ENCODE data around the gene MRGPRD.

- TF ChIP-seq CTCF (IDR thresholded peaks at IDR 0.05), result no peak
- no peak for TF ChIP-seq MAX (CRISPR knock-in tag; IDR thresholded peaks at IDR 0.05)
- TF ChIP-seq ZNF263 (CRISPR knock-in tag; IDR thresholded peaks at IDR 0.05; ENCODE audit: low read depth), result no peak
- no peak for TF ChIP-seq JUN (CRISPR knock-in tag; IDR thresholded peaks at IDR 0.05)
- TF ChIP-seq, protein P1, sequence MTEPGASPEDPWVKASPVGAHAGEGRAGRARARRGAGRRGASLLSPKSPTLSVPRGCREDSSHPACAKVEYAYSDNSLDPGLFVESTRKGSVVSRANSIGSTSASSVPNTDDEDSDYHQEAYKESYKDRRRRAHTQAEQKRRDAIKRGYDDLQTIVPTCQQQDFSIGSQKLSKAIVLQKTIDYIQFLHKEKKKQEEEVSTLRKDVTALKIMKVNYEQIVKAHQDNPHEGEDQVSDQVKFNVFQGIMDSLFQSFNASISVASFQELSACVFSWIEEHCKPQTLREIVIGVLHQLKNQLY (CRISPR knock-in tag; IDR thresholded peaks at IDR 0.05), result no peak
- TF ChIP-seq, protein P2, sequence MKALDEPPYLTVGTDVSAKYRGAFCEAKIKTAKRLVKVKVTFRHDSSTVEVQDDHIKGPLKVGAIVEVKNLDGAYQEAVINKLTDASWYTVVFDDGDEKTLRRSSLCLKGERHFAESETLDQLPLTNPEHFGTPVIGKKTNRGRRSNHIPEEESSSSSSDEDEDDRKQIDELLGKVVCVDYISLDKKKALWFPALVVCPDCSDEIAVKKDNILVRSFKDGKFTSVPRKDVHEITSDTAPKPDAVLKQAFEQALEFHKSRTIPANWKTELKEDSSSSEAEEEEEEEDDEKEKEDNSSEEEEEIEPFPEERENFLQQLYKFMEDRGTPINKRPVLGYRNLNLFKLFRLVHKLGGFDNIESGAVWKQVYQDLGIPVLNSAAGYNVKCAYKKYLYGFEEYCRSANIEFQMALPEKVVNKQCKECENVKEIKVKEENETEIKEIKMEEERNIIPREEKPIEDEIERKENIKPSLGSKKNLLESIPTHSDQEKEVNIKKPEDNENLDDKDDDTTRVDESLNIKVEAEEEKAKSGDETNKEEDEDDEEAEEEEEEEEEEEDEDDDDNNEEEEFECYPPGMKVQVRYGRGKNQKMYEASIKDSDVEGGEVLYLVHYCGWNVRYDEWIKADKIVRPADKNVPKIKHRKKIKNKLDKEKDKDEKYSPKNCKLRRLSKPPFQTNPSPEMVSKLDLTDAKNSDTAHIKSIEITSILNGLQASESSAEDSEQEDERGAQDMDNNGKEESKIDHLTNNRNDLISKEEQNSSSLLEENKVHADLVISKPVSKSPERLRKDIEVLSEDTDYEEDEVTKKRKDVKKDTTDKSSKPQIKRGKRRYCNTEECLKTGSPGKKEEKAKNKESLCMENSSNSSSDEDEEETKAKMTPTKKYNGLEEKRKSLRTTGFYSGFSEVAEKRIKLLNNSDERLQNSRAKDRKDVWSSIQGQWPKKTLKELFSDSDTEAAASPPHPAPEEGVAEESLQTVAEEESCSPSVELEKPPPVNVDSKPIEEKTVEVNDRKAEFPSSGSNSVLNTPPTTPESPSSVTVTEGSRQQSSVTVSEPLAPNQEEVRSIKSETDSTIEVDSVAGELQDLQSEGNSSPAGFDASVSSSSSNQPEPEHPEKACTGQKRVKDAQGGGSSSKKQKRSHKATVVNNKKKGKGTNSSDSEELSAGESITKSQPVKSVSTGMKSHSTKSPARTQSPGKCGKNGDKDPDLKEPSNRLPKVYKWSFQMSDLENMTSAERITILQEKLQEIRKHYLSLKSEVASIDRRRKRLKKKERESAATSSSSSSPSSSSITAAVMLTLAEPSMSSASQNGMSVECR (CRISPR knock-in tag; IDR thresholded peaks at IDR 0.05; ENCODE audit: borderline replicate concordance), result no peak
- TF ChIP-seq SMAD3 (CRISPR knock-in tag; IDR thresholded peaks at IDR 0.05; ENCODE audit: borderline replicate concordance), result no peak
- no peak for TF ChIP-seq USF1 (CRISPR knock-in tag; IDR thresholded peaks at IDR 0.05)
- TF ChIP-seq E2F4 (CRISPR knock-in tag; IDR thresholded peaks at IDR 0.05; ENCODE audit: borderline replicate concordance, low read depth), result no peak
Observed at GRCh38 chr11:68936676-68937620, 43.8 kb downstream of the MRGPRD start.

Data from WTC11 (cell line).